Activated CD4-positive, CD25-positive, alpha-beta regulatory T cell treated with anti-CD3 and anti-CD28 coated beads, Interleukin-2, amount 50 U/mL, for 72 hours (primary cell): Measurements from ENCODE around the gene NUMA1.

Experiments used
- DNase-seq: peaks from one replicate; pipeline ENCODE4 v3.0.0; 2021

NUMA1 gene

DNA sequence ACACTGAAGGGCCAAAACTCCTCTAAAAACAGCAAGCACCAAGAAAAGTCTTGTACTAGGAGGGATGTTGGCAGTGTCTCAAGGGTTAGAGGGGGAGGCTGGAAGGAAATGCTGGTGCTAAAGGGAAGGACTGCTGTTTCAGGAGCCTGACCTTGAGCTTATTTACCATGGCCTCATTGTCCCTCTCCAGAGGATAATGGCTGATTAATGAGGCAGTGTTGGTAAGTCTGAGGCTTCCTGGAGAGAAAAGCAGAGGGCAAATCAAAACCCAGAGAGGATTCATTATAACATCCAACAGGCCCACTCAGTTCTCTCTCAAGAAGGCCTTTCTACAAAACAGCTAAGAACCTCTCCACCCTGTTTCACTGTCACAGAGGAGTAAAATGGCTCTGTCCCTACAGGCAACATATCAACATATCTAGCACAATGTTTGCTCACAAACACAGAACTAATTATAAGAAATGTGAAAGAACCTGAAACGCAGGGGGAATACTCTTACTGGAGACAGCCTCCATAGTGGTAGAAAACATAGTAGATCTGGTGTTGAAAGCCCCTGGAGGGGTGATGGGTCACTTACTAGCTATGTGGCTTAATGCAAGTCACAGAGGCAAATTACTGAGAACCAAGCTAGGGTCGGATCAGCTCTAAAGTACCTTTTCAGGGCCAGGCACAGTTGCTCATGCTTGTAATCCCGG, 31.4 kb downstream of the NUMA1 start:
- no peak for DNase-seq

DNA sequence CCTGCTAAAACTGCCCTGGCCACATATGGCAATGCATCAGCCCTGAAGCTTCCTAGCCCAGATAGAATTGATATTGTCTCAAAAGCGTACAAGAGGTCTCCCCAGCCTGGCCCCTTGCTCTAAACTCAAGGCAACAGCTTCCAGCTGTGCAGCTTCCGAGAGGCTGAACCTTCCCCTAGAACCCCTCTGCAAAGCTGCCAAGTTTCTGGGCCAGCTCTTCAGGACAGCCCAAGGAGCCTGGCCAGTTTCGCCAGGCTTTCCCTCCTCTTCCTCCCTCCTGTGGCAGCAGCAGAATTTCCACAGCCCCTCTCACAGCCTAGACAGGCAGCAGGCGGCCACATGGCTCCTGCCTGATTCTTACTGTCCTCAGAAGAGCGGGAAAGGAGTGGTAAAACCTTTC, 34.5 kb downstream of the NUMA1 start:
- DNase-seq, result no peak

DNA sequence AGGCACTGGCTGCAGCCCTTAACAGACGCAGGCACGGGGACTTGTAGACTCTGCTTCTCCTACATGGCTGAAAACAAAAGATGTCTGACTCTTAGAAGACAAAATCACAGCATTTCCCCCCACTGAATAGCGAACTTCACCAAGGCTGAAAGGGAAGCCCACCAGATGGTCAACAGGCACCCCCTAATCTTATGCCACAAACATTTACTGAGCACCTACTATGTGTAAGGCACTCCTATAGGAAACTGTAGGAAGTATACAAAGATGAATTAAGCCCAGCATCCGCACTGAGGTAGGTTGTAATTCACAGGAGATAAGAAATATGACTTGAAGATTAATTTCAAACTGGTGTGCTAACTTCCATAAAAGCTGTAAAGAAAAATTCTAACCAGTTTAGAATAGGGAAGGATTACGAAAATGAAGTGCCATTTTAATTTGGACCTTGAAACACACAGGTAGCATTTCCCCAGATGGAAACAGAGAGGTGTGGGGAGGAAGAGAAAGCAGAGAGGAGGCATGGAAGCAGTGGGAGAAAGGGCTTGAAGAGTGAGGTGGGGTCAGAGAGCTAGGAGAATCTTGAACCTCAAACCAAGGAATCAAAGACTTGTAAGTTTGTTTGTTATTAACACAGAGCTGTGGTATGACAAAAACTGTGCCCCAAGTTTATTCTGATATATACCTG, 38.1 kb downstream of the NUMA1 start:
- DNase-seq, result no peak

DNA sequence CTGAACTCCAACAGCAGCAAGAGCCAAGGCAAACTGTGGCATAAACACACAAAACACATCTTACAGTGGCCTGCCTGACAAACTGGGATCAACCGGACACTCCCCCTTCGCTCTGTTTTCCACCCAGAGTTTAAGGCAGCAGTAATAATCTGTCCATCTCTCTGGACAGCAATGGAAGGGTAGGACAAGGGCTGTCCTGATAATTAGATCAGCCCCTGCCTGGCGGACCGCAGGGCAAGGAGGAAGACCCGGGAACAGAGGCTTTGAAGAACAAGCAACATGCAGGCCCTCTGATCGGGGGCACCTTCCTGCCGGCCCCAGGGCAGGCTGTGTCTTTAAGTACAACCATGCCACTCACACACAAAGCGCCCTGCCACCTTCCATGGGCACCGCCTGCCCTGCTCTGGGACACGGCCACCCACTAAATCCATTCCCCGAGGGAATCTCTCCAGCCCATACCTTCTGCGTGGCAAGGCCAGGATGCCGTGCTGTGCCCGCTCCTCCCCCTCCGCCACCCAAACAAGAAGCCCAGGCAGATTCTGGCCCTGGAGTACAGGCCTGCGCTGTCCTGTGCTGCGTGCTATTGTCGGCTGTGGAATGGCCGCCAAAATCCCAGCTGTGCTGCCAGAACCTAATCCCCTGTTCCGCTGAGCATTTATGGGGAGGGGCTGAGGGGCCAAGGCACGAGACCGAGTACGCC, 38.8 kb downstream of the NUMA1 start:
- DNase-seq, result peak; percentile 44

DNA sequence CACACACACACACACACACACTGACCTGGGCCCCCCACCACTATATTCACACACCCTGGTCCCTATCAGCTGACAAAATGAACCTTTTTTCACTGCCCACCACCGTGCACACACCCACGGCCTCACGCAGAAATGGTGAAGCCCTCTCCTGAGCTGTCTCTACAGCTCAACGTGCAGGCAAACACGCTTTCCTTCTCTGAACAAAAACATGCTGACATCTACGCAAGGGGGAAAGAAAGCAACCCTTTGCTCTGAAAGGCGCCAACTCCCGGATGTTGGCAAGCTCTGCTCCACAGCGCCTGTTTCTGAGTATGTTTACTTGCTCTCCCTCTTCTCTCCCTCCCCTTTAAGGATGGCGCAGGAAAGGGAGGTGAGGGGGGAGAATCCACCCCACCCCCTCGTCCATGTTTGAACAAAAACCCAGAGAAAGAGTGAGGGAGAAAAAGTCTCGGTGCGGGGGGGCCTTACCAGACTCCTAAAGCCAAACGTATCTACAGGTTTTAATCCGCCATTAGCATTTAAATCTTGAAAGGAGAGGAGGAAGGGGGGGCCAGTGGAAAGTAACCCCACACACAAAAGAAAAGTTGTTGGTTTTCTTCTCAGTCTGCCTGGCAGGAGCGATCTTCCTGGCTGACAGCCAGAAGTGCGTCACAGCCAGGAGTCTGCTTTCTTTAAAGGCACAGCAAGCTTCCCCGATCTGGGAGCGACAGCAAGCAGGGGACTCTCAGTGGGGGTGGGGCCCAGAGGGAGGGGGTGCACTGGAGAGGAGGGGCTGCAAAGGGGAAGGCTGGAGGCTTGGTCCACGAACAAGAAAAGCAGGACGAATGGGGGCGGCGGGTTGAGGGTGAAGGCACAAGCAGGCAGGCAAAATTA, 39.6 kb downstream of the NUMA1 start:
- peak; percentile 53 for DNase-seq

DNA sequence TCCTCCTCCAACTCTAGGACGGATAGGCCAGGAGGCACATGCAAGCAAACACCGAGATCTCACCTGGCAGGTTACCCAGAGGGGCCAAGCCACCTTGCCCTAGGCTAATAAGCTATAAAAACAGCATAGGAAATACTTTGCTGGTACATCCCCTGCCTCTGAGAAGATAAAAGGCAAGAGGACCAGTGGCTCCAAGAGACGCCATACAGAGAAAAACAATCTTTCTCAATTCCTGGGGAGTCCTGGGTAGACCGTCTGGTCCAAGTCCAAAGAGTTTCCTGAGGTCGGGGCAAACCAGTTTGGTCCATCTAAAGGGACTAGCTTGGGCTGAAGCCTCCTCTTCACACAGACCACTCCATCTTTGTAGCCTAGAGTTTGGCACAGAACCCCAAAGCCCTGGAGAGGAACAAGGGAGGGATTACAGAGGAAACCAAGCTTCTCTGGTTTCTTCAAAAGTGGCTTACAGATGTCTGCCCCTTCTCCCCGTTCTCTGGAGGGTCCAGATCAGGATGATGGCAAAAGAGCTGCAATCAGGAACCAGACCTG, 40.4 kb downstream of the NUMA1 start:
- DNase-seq, result no peak

DNA sequence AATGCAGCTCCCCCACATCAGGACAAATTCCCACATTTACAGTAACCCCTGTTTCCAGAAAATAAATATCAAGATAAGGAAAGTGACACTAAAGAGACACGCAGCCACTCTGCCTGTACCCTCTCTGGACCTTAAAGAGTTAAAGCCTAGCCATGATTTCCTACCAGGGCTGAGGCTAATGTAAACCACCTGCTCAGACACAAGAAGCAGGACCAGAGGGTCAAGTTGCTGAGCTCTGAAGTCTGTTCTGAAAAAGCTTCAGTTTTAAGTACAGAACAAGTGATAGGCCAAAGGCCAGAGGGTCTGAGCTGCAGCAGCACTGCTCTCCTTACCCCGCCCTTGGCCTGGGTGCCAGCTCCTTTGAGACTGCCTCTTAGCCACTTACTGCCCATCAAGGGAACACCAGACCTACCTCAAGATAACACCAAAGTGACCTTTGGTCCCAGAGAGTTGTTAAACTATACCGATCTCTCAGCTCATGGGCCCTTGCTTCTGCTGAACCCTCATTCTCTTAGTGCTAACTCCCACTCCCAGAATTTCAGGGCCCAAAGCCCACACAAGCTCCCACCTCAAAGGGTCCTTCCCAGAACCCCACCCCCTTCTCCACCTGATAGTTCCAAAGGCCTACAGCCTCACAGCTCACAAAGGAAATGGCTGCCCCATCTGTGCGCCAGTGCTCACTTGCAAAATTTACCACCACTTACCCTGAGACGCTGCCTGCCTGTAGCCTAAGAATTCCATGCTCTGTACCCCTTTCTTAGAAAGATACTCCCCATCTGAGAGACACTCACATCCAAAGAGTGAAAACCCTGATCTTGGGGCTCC, 41.1 kb downstream of the NUMA1 start:
- no peak for DNase-seq

DNA sequence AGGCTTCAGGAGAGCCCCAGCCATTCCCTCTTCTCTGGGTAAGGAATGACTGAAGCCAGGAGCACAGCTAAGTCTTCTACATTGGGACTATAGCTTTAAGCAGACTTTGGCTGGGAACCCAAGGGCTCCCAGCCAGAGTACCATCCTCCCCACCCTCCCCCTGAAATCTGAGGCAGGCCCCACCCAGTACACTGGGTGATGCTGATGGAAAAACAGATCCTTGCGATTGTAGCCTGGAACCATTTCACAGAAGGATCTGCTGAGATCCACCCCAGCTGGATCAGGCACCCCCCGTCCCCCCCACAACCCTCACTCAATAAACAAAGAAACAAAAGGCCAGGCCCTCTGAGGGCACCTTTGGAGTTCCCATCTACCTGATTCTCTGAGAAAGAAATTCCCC, 41.9 kb downstream of the NUMA1 start:
- no peak for DNase-seq

DNA sequence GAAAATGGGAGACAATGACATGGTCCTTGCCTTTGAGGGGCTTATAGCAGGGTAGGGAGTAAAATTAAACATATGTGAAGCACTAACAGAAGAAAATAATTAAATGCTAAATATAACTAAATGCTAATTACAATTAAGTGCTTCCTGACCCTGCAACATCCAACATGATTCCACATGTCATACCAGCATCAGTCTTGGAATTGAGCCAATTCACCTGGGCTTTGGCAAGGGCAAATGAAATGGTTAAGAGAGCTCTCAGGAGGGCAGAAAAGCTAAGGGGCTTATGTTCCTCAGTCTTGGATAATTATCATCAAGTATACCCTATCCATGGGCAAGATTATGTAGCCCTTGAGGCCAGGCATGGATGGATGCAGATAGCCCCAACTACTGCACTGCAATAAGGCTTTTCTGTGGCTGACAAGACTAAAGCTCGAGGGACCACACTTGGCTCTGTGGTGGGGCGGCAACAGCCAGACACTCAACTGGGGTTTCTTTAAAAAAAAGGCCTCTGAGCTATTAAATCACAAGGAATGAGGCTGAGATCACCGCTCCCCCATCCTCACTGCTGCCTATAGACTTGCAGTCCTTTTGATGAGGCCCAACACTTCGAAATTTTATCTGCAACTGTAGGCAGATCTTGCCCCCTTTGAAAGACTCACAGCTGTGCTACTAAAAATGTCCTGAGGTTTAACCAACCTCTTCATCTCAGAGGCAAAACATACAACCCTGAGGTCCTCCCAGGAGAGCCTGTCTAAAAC, 42.6 kb downstream of the NUMA1 start:
- DNase-seq, result no peak

DNA sequence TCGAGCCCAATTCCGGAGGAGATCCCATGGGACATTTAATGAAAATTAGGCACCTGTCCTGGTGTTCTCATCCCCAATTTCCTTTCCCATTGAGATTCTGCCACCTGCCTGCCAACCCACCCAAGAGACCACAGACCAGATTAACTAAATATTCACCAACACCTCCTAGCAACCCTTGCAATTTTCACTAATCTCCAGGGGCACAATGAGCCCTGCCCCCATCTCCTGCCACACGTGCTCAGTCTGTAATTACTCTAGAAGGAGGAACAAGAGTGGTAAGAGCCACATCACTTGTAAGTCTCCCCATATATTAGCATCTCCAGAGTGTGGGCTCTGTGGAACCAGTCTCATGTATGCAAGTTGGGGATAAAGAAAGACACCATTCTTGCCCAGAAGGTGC, 43.7 kb downstream of the NUMA1 start:
- no peak for DNase-seq

DNA sequence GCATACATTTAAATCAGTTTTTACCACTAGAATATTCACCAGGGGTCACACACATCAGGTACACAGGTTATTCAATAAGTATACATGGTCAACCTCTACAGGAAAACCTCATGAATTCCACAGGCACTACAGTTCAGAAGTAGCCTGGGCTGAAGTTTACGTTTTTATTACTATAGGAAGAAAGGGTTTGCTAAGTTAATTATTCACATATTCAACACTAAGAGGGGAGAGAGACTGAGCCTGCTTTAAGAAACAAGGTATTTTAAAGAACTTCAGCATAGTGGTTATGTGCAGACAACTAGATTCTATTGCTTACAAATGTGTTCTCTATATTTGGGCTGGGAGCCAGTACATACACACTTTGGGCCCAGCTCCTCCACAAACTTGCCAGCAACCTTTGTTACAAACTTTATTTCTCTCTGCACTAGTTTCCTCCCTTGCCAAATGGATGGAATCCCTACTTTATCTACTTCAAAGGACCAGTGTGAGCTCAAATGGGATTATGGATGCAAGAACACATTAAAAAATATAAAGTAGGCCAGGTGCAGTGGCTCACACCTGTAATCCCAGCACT, 49.8 kb downstream of the NUMA1 start:
- DNase-seq, result no peak

DNA sequence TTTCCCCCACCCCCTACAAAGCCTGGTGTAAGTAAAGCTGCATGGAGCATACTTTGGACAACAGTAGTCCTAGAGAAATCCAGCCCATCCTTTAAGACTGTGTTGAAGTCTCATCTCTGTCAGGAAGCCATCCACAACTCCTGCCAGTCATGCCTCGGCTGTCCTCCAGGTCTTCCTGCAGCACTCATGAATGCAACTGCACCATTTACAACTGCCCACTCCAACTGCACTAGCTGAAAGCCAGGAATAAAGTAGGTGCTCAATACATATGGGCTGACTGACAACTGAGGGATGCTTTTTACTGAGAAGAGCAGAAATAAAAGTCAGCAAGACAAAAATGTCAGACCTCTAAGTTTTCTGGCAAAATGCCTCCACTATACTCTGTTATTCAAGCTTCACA, 54.3 kb downstream of the NUMA1 start:
- no peak for DNase-seq

DNA sequence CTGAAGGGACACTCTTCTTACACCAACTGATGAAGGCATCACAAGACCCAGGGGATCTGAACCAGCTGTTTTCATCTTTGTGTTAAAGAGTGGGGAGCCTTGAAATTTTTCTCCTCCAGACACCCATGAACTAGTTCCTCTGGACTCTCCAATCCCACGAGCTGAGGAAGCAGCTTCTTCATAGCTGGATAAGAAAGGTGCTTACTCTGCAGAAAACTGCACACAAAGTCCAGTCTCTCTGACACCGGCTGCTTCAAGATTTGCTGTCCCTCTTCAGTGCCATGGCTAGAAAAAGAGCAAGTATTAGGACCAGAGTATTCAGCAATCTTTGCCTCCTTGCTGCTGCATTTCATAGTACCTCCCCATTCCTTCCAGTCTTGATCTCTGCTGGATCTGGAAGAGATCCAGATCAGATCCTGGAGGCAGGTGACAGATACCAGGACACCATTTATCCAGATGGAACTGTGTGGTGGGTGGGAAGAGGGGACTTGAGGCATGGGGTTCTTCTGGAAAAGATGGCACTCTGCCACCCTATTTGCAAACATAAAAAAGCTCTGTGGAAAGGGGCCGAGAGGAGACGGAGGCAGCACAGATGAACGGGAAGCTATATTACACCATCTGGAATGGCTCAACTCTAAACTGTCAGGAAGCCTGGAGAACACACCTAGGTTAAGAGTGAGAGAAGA, 56.1 kb downstream of the NUMA1 start:
- DNase-seq, result no peak

DNA sequence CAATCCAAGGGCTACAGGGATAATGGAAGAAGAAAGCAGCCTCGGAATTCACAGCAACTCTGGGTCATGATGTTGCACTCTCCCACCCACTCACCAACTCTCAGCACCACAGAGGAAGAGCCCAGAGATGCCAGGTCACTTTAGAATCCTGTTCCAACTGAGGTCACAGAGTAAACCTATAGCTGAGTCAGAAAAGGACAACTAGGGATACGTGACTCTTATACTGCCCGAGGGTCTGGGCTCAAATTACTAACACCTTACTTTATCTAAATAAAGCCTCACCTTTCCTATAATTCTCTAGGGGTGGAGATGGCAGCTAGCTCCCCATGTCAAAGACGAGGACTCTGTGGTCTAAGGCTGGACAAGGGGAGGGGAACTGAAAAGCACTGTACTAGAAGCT, 57.0 kb downstream of the NUMA1 start:
- no peak for DNase-seq

DNA sequence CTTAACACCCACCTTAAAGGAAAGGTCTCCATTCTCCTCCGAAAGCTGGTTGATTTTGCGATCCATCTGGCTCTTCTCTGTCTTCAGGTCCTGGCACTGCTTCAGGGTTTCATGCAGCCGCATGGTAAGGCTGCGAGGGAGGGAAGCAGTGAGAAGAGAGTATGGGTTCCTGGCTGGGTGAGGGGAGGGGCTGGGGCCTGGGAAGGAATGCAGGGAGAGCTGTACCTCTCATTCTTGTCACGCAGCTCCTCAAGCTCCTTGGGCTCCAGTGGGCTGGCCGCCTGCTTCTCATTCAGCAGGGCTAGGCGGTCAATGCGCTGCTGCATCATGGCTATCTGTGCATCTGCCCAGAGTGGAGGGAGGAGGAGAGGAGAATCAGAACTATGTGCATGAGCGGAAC, 62.2 kb downstream of the NUMA1 start:
- no peak for DNase-seq

DNA sequence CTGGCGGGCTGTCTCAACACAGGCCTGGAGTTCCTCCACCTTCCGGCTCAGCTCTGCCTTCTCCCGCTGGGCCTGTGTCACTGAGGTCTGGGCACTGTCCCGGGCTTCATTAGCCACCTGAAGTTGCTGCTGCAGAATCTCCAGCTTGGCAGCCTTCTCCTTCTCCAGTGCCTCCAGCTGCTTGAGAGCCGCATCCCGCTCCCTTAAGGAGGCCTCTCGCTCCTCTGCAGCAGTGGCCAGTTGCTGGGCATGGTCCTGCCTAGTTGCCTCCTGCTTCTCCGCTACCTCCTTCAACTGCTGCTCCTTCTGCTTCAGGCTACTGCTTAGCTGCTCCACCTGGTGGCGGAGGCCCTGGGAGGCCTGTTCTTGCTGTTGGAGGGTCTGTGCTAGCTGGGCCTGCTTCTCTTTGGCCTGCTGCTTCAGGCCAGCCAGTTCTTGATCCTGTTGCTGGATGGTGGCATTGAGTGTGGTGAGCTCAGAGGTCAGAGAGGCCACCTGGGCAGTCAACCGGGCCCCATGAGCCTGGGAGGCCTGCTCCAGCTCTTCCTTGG, 64.8 kb downstream of the NUMA1 start:
- no peak for DNase-seq

DNA sequence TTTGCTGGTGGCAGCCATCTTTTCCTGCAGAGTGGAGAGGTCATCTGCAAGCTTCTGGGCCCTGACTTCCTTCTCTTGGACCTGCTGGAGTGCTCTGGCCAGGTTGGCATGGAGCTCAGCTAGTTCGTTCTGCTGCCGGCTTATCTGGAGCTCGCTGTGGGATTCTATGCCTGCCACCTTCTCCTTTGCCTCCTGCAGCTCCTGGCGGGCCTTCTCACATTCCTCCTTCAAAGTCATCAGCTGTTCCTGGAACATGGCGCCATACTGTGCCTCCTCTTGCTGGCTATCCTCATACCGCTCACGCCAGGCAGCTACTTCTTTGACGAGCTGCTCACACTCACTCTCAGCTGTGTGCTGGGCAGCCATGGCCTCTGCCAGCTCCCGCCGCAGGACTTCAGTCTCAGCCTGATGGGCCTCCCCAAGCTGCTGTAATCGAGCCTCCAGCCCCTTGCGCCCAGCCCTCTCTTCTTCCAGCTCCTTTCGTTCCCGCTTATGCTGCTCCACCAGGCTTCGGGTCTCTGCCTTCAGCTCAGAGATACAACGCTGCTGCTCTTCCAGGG, 65.5 kb downstream of the NUMA1 start:
- no peak for DNase-seq

DNA sequence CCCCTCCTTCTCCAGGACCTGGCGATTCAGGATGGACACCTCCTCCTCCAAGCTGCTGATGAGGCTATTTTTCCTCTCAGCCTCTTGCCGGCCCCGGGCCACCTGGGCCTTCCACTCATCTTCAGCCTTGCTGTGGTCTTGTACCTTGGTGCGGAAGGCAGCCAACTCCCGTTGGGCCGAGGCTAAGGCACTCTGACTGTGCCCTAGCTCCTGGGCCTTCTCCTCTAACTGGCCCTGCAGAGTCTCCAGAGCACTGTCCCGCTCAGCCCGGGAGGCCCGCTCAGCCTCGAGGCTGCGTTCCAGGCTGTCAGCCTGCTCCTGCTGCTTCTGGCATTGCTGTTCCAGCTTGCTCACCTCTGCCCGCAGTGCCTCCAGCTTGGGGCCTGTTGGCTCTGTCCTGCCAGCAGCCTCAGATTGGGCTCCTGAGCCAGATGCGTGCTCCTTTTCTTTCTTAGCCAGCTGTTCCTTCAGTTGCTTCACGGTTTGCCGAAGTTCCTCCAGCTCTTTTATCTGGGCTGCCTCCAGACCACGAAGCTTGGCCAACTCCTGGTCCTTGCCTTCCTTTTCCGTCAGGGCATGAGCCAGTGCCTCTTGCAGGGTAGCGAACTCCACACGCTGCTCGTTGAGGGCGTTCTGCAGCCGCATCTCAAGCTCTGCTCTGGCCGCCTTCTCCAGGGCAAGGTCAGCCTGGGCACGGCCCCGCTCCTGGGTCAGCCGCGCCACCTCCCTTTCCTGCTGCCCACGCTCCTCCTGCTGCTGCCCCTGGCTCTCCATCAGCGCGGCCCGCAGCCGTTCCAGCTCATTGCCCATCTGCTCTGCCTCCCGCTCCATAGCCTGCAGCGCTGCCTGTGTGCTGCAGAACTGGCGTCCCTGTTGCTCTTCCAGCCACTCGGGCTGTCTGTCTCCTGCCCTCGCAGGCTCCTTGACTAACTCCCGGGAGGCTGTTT, 66.3 kb downstream of the NUMA1 start:
- no peak for DNase-seq
